Esophagus muscularis mucosa (tissue), 4 donors: Measurements from ENCODE around the gene GLT6D1. TPM values are rescaled to one million over a fixed set of nuclear protein-coding genes. Genes with fewer than 3 reads are reported as not detected.

Experiments used
- DNase-seq: peaks from one replicate; pipeline ENCODE4 v3.0.0-alpha.2; 2017; ENCODE audit errors: extremely low spot score
- H3K27ac ChIP-seq, 4 donors: fragments of 200-600 bp; sonication (generic); replicated peaks in 1 of 4; 1 replicate in 3 of 4; 2 replicates in 1 of 4; pipeline ENCODE4 v1.5.1; 2016 to 2019; ENCODE audit warnings: mild to moderate bottlenecking in 1 of 4
- H3K27me3 ChIP-seq, 4 donors: fragments of 200-600 bp; sonication (generic); one replicate each; pipeline versions ENCODE4 v1.5.1 to v1.6.0; 2016 to 2019
- H3K36me3 ChIP-seq, 4 donors: fragments of 200-600 bp; sonication (generic); one replicate each; pipeline ENCODE4 v1.5.1; 2016 to 2019
- H3K4me1 ChIP-seq, 4 donors: fragments of 200-600 bp; sonication (generic); one replicate each; pipeline ENCODE4 v1.5.1; 2016 to 2019
- H3K4me3 ChIP-seq, 4 donors: fragments of 200-600 bp; sonication (generic); 1 replicate in 2 of 4; 2 replicates in 2 of 4; pipeline ENCODE4 v1.5.1; 2016 to 2019; ENCODE audit warnings: mild to moderate bottlenecking in 4 of 4, moderate library complexity in 1 of 4
- H3K9me3 ChIP-seq, 4 donors: fragments of 200-600 bp; sonication (generic); 1 replicate in 3 of 4; 2 replicates in 1 of 4; pipeline ENCODE4 v1.5.1; 2016 to 2019
- EP300 ChIP-seq: sonication (generic); formaldehyde crosslinking; IDR thresholded peaks from one replicate; pipeline ENCODE4 v1.6.1; 2017; ENCODE audit warnings: antibody characterized with exemption
- POLR2A ChIP-seq: fragments of 450-650 bp; IDR thresholded peaks from one replicate; pipeline ENCODE4 v1.6.1; 2017; ENCODE audit warnings: antibody characterized with exemption, moderate library complexity, mild to moderate bottlenecking, low read depth
- POLR2AphosphoS5 ChIP-seq, 2 donors: sonication (generic); formaldehyde crosslinking; IDR thresholded peaks; one replicate each; pipeline ENCODE4 v1.6.1; 2017; ENCODE audit warnings: antibody characterized with exemption in 2 of 2
- WGBS: methylation state at CpG from one replicate; pipeline ENCODE4 v1.1.5; 2018; 5-methylcytosine and 5-hydroxymethylcytosine counted together
- intact Hi-C: fragments of 100-400 bp; cut with DNase I; formaldehyde crosslinking; loops from one replicate; pipeline ENCODE4 v1.15.1; 2023
- total RNA-seq, 4 donors: library from RNA; depleted of rRNA; stranded (reverse); fragments of >200 nt; gene quantifications; one replicate each; pipeline versions ENCODE4 v1.1.0 to v1.2.1, GENCODE V29; 2016
- TF ChIP-seq, protein P1 (sequence below), 3 experiments: fragments of 200-600 bp in 2 of 3; fragments of 450-650 bp in 1 of 3; sonication (generic) in 2 of 3; IDR thresholded peaks; one replicate each; pipeline ENCODE4 v1.5.1; 2017 to 2019; ENCODE audit warnings: antibody characterized with exemption in 3 of 3, mild to moderate bottlenecking in 2 of 3, moderate library complexity in 1 of 3

GLT6D1 gene
- total RNA-seq, 4 donors from 2014 or later: not detected

DNA sequence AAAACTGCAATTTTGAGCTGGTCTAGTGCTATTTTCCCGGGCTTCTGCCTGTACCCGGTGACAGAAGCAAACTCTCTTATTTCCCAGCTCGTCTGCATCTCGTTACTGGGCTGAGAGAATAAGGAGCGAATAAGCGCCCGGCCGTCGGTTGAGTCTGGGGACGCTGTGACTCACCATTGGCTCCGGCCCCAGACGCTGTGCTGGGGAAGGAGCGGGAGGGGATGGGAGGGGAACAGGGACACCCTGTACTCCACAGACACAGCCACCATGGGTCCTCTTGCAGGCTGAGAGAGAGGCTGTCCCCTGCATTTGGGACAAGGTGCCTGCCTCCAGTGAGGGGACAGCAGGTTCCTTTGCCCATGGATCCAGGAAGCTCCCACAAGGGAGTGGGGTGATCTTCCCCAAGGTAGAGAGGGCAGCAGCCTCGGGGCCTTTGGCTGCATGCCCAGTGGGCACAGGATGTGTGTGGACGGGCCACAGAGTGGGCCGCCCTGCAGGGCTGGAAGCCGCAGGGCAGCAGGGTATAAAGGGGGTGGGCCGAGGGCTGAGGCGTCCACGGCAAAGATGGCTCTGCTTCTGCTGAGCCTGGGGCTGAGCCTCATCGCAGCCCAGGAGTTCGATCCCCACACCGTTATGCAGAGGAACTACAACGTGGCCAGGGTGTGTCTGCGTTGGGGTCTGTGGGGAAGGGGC is 23.6 kb upstream of the GLT6D1 start, which contains the start of gene LCN9:
Gene LCN9 (plus strand): TSS at position 552 of the 693 bp plus-strand sequence. CDS start 13 bp downstream, at position 565.
- WGBS: 56% methylated on average over 21 of the region's 25 CpGs
- H3K4me3 ChIP-seq: no peak within 1 kb of the TSS
- peaks cover 0 to 57% (median 0%) of the 10 kb centered on the region in 4 donors for H3K27me3 ChIP-seq
- no peak within 1 kb of the TSS for H3K27ac ChIP-seq
- no peak for DNase-seq
- H3K9me3 ChIP-seq: no peaks in the 10 kb centered on the region
- no peaks in the 10 kb centered on the region for H3K4me1 ChIP-seq
- intact Hi-C loops: no loop called here
- TF ChIP-seq POLR2AphosphoS5 (IDR thresholded peaks at IDR 0.05) (no peak), EP300 (no peak), POLR2A (no peak)
- TF ChIP-seq, protein P1, sequence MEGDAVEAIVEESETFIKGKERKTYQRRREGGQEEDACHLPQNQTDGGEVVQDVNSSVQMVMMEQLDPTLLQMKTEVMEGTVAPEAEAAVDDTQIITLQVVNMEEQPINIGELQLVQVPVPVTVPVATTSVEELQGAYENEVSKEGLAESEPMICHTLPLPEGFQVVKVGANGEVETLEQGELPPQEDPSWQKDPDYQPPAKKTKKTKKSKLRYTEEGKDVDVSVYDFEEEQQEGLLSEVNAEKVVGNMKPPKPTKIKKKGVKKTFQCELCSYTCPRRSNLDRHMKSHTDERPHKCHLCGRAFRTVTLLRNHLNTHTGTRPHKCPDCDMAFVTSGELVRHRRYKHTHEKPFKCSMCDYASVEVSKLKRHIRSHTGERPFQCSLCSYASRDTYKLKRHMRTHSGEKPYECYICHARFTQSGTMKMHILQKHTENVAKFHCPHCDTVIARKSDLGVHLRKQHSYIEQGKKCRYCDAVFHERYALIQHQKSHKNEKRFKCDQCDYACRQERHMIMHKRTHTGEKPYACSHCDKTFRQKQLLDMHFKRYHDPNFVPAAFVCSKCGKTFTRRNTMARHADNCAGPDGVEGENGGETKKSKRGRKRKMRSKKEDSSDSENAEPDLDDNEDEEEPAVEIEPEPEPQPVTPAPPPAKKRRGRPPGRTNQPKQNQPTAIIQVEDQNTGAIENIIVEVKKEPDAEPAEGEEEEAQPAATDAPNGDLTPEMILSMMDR (IDR thresholded peaks at IDR 0.05): no peak
- H3K36me3 ChIP-seq: no peaks in the 10 kb centered on the region

DNA sequence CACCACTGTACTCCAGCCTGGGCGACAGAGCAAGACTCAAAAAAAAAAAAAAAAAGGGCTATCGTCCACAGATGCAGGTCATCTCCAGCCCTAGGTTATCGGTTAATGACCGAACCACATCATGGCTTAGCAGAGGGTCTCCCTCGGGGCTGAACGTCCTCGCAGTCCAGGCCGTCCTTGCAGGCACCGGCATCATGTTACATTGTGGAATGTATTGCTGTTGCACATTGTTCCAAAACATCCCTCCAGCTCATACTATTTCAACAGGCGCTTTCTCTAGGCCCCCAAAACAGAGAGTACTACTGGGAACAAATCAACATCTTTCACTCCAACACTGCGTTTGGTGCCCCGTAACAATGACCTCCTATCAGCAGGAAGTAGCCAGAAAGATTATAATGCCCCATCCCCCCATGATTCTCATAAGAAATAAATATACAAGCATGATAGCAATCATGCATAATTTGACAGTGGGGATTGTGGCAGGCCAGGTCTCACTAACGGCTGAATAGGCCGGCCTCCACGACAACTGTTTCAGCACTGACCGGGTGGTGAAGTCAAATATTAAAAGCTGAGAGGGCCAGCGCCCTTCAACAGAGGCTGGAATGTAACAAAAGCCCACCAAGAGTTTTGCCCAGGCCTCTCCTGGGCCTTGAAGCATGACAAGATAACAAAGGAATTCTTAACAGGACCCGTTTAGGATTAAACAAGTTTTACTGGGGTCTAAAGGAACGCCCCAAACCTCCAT is 22.6 kb upstream of the GLT6D1 start:
- H3K4me1 ChIP-seq: no peaks in the 10 kb centered on the region
- no peak overlapping the region for H3K4me3 ChIP-seq
- WGBS: 61% methylated on average over 19 of the region's 19 CpGs
- peaks cover 0 to 48% (median 0%) of the 10 kb centered on the region in 4 donors for H3K27me3 ChIP-seq
- intact Hi-C loops: no loop called here
- no peak for DNase-seq
- TF ChIP-seq EP300 (no peak), POLR2A (no peak), POLR2AphosphoS5 (IDR thresholded peaks at IDR 0.05) (no peak)
- TF ChIP-seq, protein P1 (IDR thresholded peaks at IDR 0.05): no peak
- H3K36me3 ChIP-seq: no peaks in the 10 kb centered on the region
- H3K27ac ChIP-seq: no peak overlapping the region
- no peaks in the 10 kb centered on the region for H3K9me3 ChIP-seq

DNA sequence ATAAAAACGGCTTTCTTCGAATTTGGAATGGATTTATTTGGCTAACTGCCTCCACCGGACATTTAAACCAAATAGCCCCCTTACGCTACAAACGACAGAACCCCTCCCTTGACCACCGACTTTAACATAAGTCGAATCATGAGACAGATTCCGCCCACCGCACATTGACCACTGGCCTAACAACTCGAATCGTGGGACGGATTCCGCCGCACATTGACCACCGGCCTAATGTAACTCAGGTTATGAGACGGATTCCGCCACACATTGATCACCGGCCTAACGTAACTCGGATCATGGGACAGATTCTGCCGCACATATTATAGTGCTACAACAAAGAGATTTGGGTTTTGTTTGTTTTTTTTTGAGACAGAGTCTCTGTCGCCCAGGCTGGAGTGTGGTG is 21.1 kb upstream of the GLT6D1 start:
- H3K9me3 ChIP-seq: no peaks in the 10 kb centered on the region
- no peak overlapping the region for H3K4me3 ChIP-seq
- H3K27me3 ChIP-seq: peaks cover 0 to 48% (median 0%) of the 10 kb centered on the region in 4 donors
- intact Hi-C loops: no loop called here
- WGBS: 90% methylated on average over 22 of the region's 22 CpGs
- H3K36me3 ChIP-seq: no peaks in the 10 kb centered on the region
- no peaks in the 10 kb centered on the region for H3K4me1 ChIP-seq
- TF ChIP-seq POLR2A (no peak), EP300 (no peak), POLR2AphosphoS5 (IDR thresholded peaks at IDR 0.05) (no peak)
- TF ChIP-seq, protein P1 (IDR thresholded peaks at IDR 0.05): no peak
- no peak for DNase-seq
- H3K27ac ChIP-seq: no peak overlapping the region

DNA sequence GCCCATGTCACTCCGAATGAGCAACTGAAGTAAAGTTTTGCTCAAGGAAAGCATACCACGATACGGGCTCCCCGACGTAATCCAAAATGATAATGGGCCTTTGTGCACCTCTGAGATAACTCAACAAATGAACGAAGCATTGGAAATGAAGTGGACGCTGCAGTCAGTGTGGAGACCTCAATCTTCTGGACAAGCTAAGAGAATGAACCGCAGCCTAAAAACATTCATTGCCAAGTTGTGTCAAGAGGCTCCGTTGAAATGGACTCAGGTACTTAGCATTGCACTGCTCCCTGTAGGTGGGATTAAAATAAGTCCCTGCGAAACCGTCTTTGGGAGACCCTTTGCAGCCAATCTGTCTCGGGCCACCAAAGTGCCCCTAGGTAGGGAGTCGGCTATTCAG is 19.9 kb upstream of the GLT6D1 start:
- 84% methylated on average over 13 of the region's 13 CpGs for WGBS
- H3K9me3 ChIP-seq: no peaks in the 10 kb centered on the region
- no peaks in the 10 kb centered on the region for H3K4me1 ChIP-seq
- intact Hi-C loops: no loop called here
- H3K27ac ChIP-seq: no peak overlapping the region
- peaks cover 0 to 44% (median 0%) of the 10 kb centered on the region in 4 donors for H3K27me3 ChIP-seq
- TF ChIP-seq POLR2AphosphoS5 (IDR thresholded peaks at IDR 0.05) (no peak), EP300 (no peak), POLR2A (no peak)
- TF ChIP-seq, protein P1 (IDR thresholded peaks at IDR 0.05): no peak
- H3K36me3 ChIP-seq: no peaks in the 10 kb centered on the region
- H3K4me3 ChIP-seq: no peak overlapping the region
- no peak for DNase-seq
